HG02840 (cell line): ENCODE data around the gene FAM185A.
"Not testable (repeated sequence)": the region's sequence is repeated elsewhere in the genome, so short reads cannot be mapped to it uniquely, and the experiment has no call there.

Source experiments
- ATAC-seq: cut with Tn5 transposase; IDR thresholded peaks from one replicate; pipeline ENCODE4 v1.9.1; 2021; ENCODE audit warnings: mild to moderate bottlenecking, moderate library complexity, moderate number of reproducible peaks; ENCODE audit not compliant: unreplicated experiment, low FRiP score

The FAM185A gene

DNA sequence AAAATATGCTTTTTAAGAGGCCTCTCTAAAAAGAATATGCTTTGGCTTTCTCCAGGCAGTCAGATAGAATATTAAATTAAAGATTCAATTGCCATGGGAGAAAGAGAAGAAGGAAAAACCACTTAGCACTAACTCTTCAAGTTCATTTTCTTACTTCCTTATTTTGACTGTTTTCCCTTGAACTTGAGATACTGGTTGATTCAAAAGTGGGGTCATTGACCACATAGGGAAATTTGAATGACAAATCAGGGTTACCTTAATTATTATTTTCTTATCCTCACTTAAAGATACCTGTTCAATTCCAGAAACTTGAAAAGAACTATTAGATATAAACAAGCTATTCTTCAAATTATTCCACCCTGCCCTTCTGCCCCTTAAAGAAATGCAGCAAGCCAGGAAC lies 27.4 kb downstream of the FAM185A start:
- ATAC-seq = not testable (repeated sequence)

DNA sequence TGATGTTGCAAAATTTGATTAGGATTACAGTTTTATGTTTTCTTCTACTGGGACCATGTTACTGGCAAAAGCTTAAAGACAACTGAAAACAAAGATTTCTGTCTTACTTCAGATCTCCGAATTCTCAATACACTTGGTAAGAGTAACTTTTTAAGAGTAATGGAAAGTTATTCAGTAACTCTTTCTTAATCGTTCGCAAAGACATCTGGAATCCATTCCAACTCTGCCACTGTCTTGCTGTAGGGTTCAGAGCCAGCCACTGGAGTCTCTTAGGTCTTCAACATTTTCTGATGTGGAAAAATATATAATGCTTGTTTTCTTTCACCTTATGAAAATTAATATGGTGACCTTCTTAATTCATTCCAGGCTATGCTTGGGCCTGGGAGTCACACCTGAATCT lies 29.9 kb downstream of the FAM185A start:
- not testable (repeated sequence) for ATAC-seq

DNA sequence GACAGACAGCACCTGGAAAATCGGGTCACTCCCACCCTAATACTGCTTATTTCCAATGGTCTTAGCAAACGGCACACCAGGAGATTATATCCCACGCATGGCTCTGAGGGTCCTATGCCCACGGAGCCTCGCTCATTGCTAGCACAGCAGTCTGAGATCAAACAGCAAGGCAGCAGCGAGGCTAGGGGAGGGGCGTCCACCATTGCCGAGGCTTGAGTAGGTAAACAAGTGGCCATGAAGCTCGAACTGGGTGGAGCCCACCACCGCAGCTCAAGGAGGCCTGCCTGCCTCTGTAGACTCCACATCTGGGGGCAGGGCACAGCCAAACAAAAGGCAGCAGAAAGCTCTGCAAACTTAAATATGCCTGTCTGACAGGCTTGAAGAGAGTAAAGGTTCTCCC lies 32.1 kb downstream of the FAM185A start:
- ATAC-seq = not testable (repeated sequence)

DNA sequence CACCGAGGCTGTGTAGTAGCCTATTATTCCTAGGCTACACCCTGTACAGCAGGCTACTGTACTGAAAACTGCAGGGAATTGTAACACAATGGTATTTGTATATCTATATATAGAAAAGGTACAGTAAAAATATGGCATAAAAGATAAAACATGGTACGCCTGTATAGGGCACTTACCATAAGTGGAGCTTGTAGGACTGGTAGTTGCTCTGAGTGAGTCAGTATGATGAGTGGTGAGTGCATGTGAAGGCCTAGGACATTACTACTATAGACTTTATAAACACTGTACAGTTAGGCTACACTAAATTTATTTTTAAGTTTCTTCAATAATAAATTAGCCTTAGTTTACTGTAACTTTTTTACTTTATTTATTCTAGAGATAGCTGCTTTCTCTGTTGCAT lies 40.0 kb downstream of the FAM185A start:
- not testable (repeated sequence) for ATAC-seq

DNA sequence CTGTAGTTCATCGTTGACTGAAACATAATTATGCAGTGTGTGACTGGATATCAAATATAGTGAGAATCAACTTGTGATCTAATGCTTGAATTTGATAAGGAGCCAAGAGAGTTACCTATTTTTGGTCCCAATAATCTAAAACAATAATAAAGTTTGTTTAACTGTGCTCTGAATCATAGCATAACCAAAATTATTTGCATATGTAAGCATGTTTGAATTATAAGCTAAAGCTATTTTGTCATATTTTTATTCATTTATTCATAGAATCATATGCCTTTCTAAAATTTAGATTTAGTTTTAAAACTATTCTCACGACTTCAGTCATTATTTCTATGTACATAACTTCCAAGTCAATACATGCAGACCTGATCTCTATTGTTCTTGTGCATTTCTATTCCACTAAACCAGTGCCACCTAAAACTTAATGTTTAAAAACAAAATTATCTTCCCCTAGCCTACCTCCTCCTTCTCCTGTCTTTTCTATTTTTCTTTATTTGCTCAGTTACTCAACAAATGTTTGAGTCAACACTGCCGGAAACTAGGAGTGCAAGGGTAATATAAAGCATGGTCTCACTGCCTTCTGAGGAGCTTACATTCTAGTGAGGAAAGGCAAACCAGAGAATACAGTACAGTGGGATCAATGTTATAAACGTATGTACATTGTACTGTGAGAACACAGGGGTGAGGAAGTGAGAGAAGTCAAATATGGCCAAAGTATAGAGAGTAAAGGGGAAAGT lies 41.7 kb downstream of the FAM185A start:
- ATAC-seq = not testable (repeated sequence)

DNA sequence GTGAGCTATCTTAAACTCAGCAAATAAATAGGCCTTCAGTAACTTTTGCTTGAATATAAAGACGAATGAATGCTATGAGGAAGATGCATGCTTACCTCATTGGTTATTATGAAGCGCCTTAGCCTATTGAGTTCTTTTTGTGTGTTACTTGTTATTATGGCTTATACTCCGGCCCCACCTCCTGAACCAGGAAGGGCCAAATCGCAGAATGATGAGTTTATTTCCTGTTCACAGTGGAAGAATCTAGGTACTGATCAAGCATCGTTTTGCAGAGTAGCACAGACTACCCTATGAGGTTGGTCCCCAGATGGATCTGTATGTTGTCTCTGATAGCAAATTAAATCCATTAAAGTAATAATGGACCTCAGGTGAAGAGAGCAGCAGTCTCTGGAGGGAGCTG lies 42.6 kb downstream of the FAM185A start:
- ATAC-seq = not testable (repeated sequence)

DNA sequence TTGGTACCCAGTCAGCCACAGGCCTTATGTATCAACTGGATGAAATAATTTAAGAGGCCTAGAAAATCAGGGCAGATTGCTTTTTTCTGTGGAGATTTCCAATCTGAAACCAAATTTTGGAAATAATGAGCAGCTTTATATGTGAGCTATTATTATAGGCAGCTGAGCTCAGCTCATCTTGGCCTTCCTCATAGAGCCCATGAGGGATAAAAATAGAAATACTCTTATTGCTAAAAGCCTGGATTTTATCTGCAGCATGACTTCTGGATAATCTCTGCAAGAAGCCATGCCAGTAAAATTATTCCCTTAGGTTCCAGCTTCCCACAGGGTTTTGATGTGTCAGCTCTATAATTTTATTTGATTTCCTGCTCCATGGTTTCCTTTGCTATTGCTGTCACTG lies 43.0 kb downstream of the FAM185A start:
- not testable (repeated sequence) for ATAC-seq

DNA sequence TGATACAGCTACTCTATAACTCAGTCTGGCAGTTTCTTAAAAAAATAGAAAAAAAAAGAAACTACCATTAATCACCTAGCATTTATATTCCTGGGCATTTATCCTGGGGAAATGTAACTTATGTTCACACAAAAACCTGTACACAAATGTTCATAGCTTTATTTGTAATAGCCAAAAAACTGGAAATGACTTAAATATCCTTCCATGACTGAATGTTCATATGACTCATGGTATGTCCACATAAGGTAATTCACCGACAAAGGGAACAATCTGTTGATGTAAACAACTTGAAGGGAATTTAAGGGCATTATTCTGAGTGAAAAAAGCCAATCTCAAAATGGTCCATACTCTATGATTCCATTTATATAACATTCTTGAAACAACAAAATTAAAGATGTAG lies 45.8 kb downstream of the FAM185A start:
- ATAC-seq = not testable (repeated sequence)

DNA sequence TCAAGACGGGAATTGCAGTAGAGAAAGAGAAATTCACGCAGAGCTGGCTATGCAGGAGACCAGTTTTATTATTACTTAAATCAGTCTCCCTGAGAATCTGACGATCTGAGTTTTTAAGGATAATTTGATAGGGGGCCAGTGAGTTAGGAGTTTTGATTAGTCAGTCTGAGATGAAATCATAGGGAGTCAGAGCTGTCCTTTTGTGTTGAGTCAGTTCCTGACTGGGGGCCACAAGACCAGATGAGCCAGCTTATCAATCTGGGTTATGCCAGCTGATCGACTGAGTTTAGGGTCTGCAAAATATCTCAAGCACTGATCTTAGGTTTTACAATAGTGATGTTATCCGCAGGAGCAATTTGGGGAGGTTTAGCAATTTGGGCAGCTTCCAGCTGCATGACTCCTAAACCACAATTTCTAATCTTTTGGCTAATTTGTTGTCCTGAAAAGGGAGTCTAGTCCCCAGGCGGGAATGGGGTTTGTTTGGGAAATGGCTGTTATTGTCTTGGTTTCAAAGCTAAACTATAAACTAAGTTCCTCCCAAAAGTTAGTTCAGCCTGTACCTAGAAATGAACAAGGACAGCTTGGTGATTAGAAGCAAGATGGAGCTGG lies 47.3 kb downstream of the FAM185A start:
- not testable (repeated sequence) for ATAC-seq

DNA sequence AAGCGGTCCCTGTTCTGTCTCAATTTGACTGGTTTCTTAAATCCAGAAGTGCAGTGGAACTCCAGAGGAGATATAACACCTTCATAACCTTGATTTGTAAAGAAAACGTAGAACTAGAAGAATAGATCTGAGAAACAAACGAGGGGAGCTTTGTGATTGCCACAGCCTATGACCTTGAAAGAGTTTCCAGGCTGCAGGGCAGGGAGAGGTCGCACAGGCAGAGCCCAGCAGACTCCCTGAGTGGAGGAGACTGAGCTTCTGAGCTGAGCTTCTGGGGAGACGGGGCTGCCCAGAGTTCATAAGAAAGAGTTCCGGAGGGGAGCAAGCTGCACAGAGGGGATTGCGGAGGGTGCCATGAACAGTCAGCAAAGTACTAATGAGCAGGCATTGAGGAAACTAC lies 57.8 kb downstream of the FAM185A start:
- no peak for ATAC-seq

DNA sequence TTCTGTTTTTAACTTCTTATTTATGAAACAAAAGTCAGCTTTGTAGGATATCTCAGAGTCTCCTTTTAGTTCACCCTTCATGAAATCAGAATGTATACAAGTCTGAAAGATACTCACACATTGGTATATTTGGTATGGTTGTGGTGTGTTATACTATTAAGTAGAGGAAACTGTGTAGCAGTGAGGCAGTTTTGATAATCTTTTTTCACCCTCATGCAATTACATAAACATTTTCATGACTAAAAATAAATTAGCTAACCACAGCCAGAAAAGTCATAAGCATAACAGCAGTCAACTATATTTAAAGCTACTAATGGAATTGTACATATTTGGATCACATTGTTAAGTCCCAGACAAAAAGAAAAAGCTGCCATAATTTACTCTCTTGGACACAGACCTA lies 62.1 kb downstream of the FAM185A start:
- no peak for ATAC-seq

DNA sequence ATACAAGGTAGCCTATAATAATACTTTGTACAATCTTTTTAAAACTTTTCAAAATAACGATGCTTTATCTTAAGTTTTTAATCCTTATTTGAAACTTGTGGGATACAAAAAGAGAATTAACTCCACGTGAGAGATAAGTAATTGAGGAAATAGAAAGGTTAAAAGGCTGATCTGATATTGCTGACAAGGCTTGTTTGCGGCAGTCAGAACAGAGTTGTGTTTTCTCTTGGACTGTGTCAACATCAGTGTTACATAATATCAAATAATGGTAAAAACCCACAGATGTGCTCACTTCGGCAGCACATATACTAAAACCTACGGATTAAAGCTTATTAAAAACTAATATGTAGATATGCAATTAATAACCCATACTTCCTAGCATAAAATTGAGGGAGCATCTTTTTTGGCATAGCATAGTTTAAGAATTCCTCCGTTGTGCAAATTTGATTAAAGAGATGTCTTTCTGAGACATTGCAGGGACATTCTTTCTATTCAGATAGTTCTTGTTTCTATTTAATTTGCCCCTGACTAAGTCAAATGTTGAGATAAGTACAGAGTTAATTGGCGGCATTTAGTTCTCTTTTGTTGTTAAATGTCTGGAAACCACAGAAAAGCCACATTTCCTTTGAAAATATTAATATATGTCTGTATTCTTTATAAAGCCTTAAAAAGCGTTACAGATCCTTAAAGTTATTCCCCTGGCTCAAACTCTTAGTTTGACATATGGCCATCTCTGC lies 63.3 kb downstream of the FAM185A start:
- no peak for ATAC-seq

DNA sequence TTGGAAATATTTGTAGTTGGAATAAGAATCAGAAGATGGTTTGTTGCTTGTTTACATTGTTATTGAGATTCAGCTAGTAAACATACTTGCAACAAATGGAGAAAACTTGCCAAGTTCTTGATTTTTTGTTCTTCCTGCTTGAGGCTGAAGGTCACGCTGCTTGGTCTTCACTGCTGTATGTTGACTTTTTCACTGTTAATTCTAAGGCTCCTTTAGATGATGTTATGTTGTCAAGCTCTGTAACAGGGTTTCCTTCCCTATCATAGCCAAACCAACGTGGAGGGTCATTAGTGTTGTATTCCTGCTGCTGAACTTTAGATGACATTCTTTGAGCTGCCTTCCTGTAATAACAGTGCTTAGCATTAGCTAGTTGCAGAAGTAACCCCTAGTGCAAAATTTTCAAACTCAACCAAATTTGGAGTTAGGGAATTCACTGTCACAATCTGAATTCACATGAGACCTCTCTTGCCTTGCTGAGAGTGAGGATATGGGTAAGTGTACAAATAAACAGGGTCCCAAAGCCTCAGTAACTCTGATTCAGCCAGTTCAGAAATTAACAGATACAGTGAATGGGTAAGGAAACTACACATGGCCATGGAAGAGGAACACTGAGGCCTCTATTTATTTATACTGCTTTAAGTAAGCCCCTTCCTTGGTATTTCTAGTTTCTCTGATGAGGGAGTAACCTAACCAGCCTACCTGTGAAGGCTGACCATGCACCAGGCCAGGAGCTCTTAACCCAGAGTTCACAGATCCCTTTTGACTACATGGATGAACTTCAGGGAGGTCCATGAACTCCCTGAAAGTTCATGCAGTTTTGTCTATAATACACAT lies 64.6 kb downstream of the FAM185A start:
- ATAC-seq = no peak

DNA sequence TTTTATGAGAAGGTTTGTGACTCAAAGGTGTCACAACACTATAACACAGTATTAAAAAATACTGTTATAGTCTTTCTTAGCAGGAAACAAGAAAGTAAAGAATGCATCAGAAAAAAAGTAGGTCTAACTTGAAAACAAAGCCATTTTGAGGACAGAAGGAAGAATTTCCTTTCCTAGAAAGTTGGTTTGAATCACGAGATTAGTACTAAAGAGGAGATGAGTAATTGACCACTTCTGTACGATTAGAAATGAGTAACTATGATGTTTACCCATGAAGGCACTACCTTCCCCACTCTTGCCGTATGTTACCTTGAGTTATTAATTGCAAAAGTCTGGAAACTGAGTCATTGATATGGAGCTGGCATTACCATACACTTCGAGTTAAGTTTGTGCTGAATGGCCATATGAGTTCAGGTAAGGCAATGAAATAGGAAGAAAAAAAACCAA lies 65.2 kb downstream of the FAM185A start:
- no peak for ATAC-seq

DNA sequence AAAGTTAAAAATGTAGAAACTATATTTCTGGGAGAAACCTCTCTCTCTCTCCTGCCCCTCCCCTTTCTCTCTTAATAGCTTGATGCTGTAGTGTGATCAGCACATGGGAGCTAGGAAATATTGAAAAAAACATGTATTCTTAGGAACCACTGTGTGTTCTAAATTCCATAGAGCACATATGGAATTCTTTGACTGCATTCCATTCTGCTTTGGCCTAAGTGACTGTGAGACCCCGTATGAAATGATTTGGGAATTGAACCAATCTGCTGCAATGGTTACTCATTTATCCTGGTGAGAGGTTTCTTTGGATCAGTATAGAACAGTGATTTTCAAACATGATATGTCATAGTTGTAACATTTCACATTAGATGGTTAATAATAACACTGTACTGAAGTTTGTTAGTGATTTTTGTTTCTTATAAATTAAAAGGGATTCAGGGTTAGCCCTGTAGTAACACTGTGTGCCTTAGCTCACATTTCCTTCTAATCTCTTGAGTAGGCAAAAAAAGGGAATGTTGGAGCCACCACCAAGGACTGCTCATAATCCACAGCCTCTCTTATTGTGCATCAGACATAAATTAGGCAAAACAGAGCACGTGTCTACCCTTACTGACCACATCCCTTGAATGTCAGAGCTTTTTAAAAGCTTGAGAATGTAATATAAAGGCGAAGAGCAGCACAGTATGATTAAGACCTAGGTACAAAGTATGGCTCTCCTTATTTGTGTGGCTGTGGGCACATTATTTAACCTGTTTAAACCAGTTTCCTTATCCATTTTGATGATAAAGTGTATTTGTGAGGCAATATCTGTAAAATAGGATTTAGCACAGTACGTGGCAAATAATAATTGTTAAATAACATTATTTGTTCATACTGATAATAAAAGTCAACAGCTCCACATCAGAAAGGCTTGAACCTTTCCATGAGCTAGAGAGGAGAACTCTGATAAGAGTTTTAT lies 69.1 kb downstream of the FAM185A start:
- no peak for ATAC-seq

DNA sequence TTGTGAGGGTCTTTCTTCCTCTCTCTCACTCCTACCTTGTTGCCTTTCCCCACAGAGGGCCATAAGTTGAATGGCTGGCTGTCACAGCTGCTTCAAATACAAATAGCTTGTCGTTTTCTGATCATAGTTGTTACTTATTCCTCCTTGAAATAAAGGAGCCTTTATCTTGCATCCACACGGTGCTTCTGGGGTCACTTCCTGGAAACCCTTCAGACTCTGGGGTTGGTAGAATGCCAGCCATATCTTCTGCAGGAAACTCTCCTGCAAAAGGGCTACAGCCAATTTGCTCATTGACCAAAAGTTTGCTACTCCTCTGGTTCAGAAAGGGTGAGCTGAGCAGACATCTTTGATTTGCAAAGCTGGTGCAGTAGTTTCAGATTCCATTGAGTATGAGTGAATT lies 70.4 kb downstream of the FAM185A start:
- ATAC-seq = no peak

DNA sequence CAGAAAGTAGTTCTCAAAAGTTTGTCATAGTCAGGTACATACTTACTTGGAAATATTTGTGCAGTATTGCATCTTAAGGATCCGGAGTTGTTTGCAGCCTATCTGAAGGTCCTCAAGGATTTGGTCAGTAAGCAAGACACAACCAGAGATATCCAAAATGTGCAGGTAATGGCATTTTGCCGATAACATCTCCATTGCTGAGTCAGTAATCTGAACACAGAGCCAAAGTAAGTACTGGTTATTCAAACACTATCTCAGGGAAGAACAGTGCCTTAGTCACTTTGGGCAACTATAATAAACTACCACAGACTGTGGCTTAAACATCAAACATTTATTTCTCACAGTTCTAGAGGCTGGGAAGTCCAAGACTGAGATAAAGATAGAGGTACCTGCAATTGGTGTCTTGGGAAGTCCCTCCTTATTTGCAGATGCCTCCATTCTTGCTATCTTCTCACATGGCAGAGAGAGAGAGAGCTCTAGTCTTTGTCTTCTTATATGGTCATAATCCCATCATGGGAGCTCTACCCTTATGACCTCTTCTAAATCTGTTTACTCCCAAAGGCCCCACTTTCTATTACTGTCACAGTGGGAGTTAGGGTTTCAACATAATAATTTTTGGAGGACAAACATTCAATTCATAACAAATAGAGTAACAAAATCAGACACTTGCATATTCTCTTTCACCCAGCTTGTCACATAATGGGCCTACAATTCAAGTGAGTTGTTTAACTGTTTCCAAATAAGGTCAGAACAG lies 73.4 kb downstream of the FAM185A start:
- no peak for ATAC-seq

DNA sequence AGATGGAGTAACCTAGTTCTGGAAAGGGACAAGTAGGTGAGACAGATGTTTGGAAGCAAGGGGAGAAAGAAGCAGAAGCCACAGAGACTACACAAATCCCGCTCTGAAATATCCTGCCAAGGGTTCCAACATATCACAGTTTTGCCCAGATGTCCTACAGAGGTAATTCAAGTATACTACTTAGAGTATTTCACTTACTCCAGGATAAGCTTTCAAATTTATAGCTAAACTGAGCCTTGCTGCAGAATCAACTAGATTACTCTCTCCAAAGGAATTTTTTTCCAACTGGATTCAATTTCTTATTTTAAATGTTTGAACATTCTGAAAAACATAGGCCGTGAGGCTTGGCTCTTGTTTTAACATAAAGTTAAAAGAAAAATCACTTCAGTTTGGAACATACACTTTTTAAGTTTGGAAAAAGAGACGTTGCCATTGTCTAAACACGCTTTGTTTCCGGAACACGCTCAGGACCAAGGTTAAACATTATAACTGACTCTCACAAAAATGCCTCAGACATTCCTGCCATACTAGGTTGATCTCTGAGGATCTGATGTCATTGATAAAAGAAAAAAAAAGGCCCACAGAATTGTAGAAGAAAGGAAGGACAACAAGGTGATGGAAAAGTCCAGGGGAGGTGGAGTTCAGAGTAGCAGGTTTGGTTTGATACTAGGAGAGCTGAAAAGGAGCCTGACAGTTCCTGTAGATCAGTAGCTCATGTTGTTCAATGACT lies 74.8 kb downstream of the FAM185A start:
- no peak for ATAC-seq
